Small intestine (tissue), 16 donors: ENCODE data around the gene DCDC2C. TPM values are rescaled to one million over a fixed set of nuclear protein-coding genes. Genes with fewer than 3 reads are reported as not detected.

Source experiments
- DNase-seq, 2 donors: peaks; one replicate each; pipeline versions ENCODE4 v3.0.0 to v3.0.0-alpha.2; 2013
- FAIRE-seq: peaks from 2 replicates; lab custom pipeline; 2012; peaks lifted over from hg19 to GRCh38; lab: Jason Lieb, UNC
- H3K27ac ChIP-seq, 3 donors: one replicate each; pipeline ENCODE4 v1.5.1; 2013; ENCODE audit warnings: low read length in 2 of 3, mild to moderate bottlenecking in 2 of 3, control low read depth in 1 of 3, inconsistent platforms in 1 of 3, low read depth in 1 of 3, moderate library complexity in 1 of 3
- H3K27me3 ChIP-seq, 3 donors: one replicate each; pipeline ENCODE4 v1.6.1; 2013; ENCODE audit warnings: low read length in 3 of 3, inconsistent platforms in 1 of 3; ENCODE audit not compliant: control insufficient read depth in 3 of 3, insufficient read depth in 3 of 3
- H3K36me3 ChIP-seq, 3 donors: one replicate each; pipeline ENCODE4 v1.6.1; 2013; ENCODE audit warnings: low read length in 3 of 3, inconsistent platforms in 1 of 3, low read depth in 1 of 3, mild to moderate bottlenecking in 1 of 3, moderate library complexity in 1 of 3; ENCODE audit not compliant: control insufficient read depth in 3 of 3, insufficient read depth in 2 of 3
- H3K4me1 ChIP-seq, 3 donors: one replicate each; pipeline ENCODE4 v1.6.1; 2013; ENCODE audit warnings: low read length in 2 of 3, inconsistent platforms in 1 of 3, low read depth in 1 of 3, mild to moderate bottlenecking in 1 of 3, moderate library complexity in 1 of 3; ENCODE audit not compliant: control insufficient read depth in 3 of 3, insufficient read depth in 2 of 3
- H3K4me3 ChIP-seq, 3 donors: one replicate each; pipeline ENCODE4 v1.5.1; 2013; ENCODE audit warnings: low read length in 3 of 3, control low read depth in 1 of 3, inconsistent platforms in 1 of 3, low read depth in 1 of 3, mild to moderate bottlenecking in 1 of 3, moderate library complexity in 1 of 3
- H3K9me3 ChIP-seq, 2 donors: one replicate each; pipeline ENCODE4 v1.6.1; 2013; ENCODE audit warnings: low read depth in 1 of 2, low read length in 1 of 2; ENCODE audit not compliant: control insufficient read depth in 2 of 2, insufficient read depth in 1 of 2
- WGBS, 3 donors: extraction: QIAGEN DNeasy Blood & Tissue Kit; methylation state at CpG; one replicate each; pipeline ENCODE4 v1.1.7; 2013; 5-methylcytosine and 5-hydroxymethylcytosine counted together
- long read RNA-seq, 10 donors: transcript quantifications; one replicate each; lab custom pipeline, GENCODE V29; 2026
- polyA plus RNA-seq, 4 donors: library from polyadenylated mRNA; stranded (reverse) in 3 of 4; unstranded in 1 of 4; fragments of 200-250 nt in 3 of 4; fragments of 120-200 nt in 1 of 4; gene quantifications; one replicate each; pipeline versions ENCODE4 v1.2.1 to v1.2.3, GENCODE V29; 2013
- donor health status: healthy with polysubstance abuse.
- donor health status: control.
- donor health status: control.
- donor health status: Bipolar disorder and iron deficiency.
- donor health status: healthy.

DCDC2C gene
- polyA plus RNA-seq: not detected
- long read RNA-seq, donor 1: 0 reads
- long read RNA-seq, donor 2: 0 reads
- long read RNA-seq, donor 3: 0 reads
- long read RNA-seq, donor 4: 0 reads
- long read RNA-seq, donor 5: 0 reads
- long read RNA-seq, donor 6: 0 reads
- long read RNA-seq, donor 7: 0 reads
- long read RNA-seq, donor 8: 0 reads
- long read RNA-seq, donor 9: 0 reads
- long read RNA-seq, donor 10: 0 reads

GRCh38 chr2:3703236-3703756, at the start of gene DCDC2C:
Gene DCDC2C, plus strand, starts transcription at chr2:3703575. Its CDS starts 177 bp downstream, at chr2:3703752.
- H3K9me3 ChIP-seq: peaks cover 0 to 6% of the 10 kb centered on the region in 2 donors
- no peaks in the 10 kb centered on the region for H3K4me1 ChIP-seq
- H3K36me3 ChIP-seq: no peaks in the 10 kb centered on the region
- H3K27me3 ChIP-seq: peaks cover 0 to 32% (median 3%) of the 10 kb centered on the region in 3 donors
- H3K27ac ChIP-seq: no peak within 1 kb of the TSS
- FAIRE-seq: no peak
- 8 to 15% (median 8%) methylated on average over 22 to 60 of the region's 60 CpGs for WGBS, 3 donors
- H3K4me3 ChIP-seq: no peak within 1 kb of the TSS
- DNase-seq: no peak

- no peaks in the 10 kb centered on the region for H3K9me3 ChIP-seq
- FAIRE-seq (no peak), DNase-seq (no peak)
- H3K27me3 ChIP-seq: peaks cover 0 to 9% (median 0%) of the 10 kb centered on the region in 3 donors
- H3K4me1 ChIP-seq: peaks cover 0 to 12% (median 0%) of the 10 kb centered on the region in 3 donors
- no peak overlapping the region for H3K27ac ChIP-seq
- WGBS, 3 donors: 83 to 91% (median 90%) methylated on average over 10 of the region's 10 CpGs
- H3K36me3 ChIP-seq: no peaks in the 10 kb centered on the region
- H3K4me3 ChIP-seq: no peak overlapping the region
Measured at GRCh38 chr2:3654011-3654410, 49.4 kb upstream of the DCDC2C start.

- FAIRE-seq: no peak
- no peaks in the 10 kb centered on the region for H3K9me3 ChIP-seq
- H3K27me3 ChIP-seq: peaks cover 0 to 9% (median 0%) of the 10 kb centered on the region in 3 donors
- H3K4me1 ChIP-seq: peaks cover 0 to 12% (median 0%) of the 10 kb centered on the region in 3 donors
- 68 to 79% (median 76%) methylated on average over 21 of the region's 21 CpGs for WGBS, 3 donors
- no peak overlapping the region for H3K27ac ChIP-seq
- H3K4me3 ChIP-seq: no peak overlapping the region
- no peak for DNase-seq
- H3K36me3 ChIP-seq: no peaks in the 10 kb centered on the region
Measured at GRCh38 chr2:3654531-3655225, 48.7 kb upstream of the DCDC2C start.

GRCh38 chr2:3655871-3656761, 47.3 kb upstream of the DCDC2C start:
- peak in 1 of 2 donors; percentile 16 for DNase-seq
- WGBS, 3 donors: 76 to 82% (median 77%) methylated on average over 28 of the region's 28 CpGs
- Histone ChIP-seq H3K36me3 (no peaks in the 10 kb centered on the region), H3K27me3 (peaks cover 0 to 7% (median 0%) of the 10 kb centered on the region in 3 donors), H3K9me3 (peaks cover 0 to 3% of the 10 kb centered on the region in 2 donors), H3K27ac (no peak overlapping the region), H3K4me3 (no peak overlapping the region), H3K4me1 (peaks cover 0 to 8% (median 0%) of the 10 kb centered on the region in 3 donors)
- no peak for FAIRE-seq

- no peak overlapping the region for H3K4me3 ChIP-seq
- peaks cover 0 to 3% of the 10 kb centered on the region in 2 donors for H3K9me3 ChIP-seq
- no peak for FAIRE-seq
- 69 to 77% (median 74%) methylated on average over 36 of the region's 36 CpGs for WGBS, 3 donors
- H3K4me1 ChIP-seq: no peaks in the 10 kb centered on the region
- peaks cover 0 to 2% (median 0%) of the 10 kb centered on the region in 3 donors for H3K27me3 ChIP-seq
- no peaks in the 10 kb centered on the region for H3K36me3 ChIP-seq
- no peak overlapping the region for H3K27ac ChIP-seq
- peak in 1 of 2 donors; percentile 31 for DNase-seq
Measured at GRCh38 chr2:3656762-3657721, 46.3 kb upstream of the DCDC2C start.

- FAIRE-seq: no peak
- H3K27ac ChIP-seq: peak within 1 kb of the TSS in 1 of 3 donors; percentile 8
- 85 to 95% (median 93%) methylated on average over 7 of the region's 7 CpGs for WGBS, 3 donors
Measured at GRCh38 chr2:3657881-3658280, 45.5 kb upstream of the DCDC2C start, which contains the start of gene ALLC. Gene ALLC, plus strand, starts transcription at chr2:3658200. Its CDS starts 12,958 bp downstream, at chr2:3671158.

More at GRCh38 chr2:3657881-3658280, 45.5 kb upstream of the DCDC2C start, which contains the start of gene ALLC:
- Histone ChIP-seq H3K36me3 (no peaks in the 10 kb centered on the region), H3K9me3 (peaks cover 0 to 3% of the 10 kb centered on the region in 2 donors), H3K4me1 (no peaks in the 10 kb centered on the region), H3K27me3 (no peaks in the 10 kb centered on the region), H3K4me3 (no peak within 1 kb of the TSS)
- no peak for DNase-seq
